ENCODE measurements around the gene AOPEP. TPM values are rescaled to one million over a fixed set of nuclear protein-coding genes. Genes with fewer than 3 reads are reported as not detected.

Gene AOPEP
- total and polyA plus RNA-seq, 4 donors: 29.0 to 121 (median 60.0) TPM

- DNase-seq (no peak), ATAC-seq (ENCODE audit: insufficient read depth, low FRiP score) (no peak)
- no peaks in the 10 kb centered on the region for H3K27me3 ChIP-seq (ENCODE audit: control insufficient read depth in 3 of 3, insufficient read depth in 3 of 3, low read length in 2 of 3)
- H3K4me1 ChIP-seq (ENCODE audit: control insufficient read depth in 5 of 5, insufficient read depth in 5 of 5, low read length in 5 of 5): peaks cover 0 to 17% (median 2%) of the 10 kb centered on the region in 5 donors
- H3K36me3 ChIP-seq (ENCODE audit: control insufficient read depth in 4 of 4, insufficient read depth in 4 of 4, low read length in 4 of 4): peaks cover 0 to 4% (median 1%) of the 10 kb centered on the region in 4 donors
- no peak for TF ChIP-seq CTCF (IDR thresholded peaks at IDR 0.05; ENCODE audit: control extremely low read depth, extremely low read depth)
- H3K9ac ChIP-seq (ENCODE audit: insufficient read depth in 1 of 2, low read length in 2 of 2): no peak overlapping the region
- WGBS, 2 donors: 79 to 83% methylated on average over 6 of the region's 6 CpGs
- H3K9me3 ChIP-seq (ENCODE audit: control insufficient read depth in 4 of 4, insufficient read depth in 3 of 4, low read length in 3 of 4): no peaks in the 10 kb centered on the region
- no peak overlapping the region for H3K4me3 ChIP-seq
- H3K27ac ChIP-seq (ENCODE audit: low read depth in 1 of 2, low read length in 1 of 2): no peak overlapping the region
Measured at GRCh38 chr9:94728719-94729118, 2.2 kb downstream of the AOPEP start.

- Histone ChIP-seq H3K36me3 (ENCODE audit: control insufficient read depth in 4 of 4, insufficient read depth in 4 of 4, low read length in 4 of 4) (peaks cover 0 to 5% (median 1%) of the 10 kb centered on the region in 4 donors), H3K4me1 (ENCODE audit: control insufficient read depth in 5 of 5, insufficient read depth in 5 of 5, low read length in 5 of 5) (peaks cover under 1 to 22% (median 4%) of the 10 kb centered on the region in 5 donors), H3K4me3 (no peak overlapping the region), H3K27me3 (ENCODE audit: control insufficient read depth in 3 of 3, insufficient read depth in 3 of 3, low read length in 2 of 3) (no peaks in the 10 kb centered on the region), H3K9me3 (ENCODE audit: control insufficient read depth in 4 of 4, insufficient read depth in 3 of 4, low read length in 3 of 4) (no peaks in the 10 kb centered on the region), H3K9ac (ENCODE audit: insufficient read depth in 1 of 2, low read length in 2 of 2) (no peak overlapping the region), H3K27ac (ENCODE audit: low read depth in 1 of 2, low read length in 1 of 2) (no peak overlapping the region)
- no peak for ATAC-seq (ENCODE audit: insufficient read depth, low FRiP score)
- 94 to 96% methylated on average over 3 of the region's 3 CpGs for WGBS, 2 donors
- TF ChIP-seq CTCF (IDR thresholded peaks at IDR 0.05; ENCODE audit: control extremely low read depth, extremely low read depth): no peak
- no peak for DNase-seq
Measured at GRCh38 chr9:94729199-94729598, 2.7 kb downstream of the AOPEP start.

- peaks cover 4 to 17% (median 5%) of the 10 kb centered on the region in 5 donors for H3K4me1 ChIP-seq (ENCODE audit: control insufficient read depth in 5 of 5, insufficient read depth in 5 of 5, low read length in 5 of 5)
- H3K27me3 ChIP-seq (ENCODE audit: control insufficient read depth in 3 of 3, insufficient read depth in 3 of 3, low read length in 2 of 3): no peaks in the 10 kb centered on the region
- WGBS, 2 donors: 33 to 44% methylated on average over 4 of the region's 4 CpGs
- DNase-seq (peak; percentile 64 to 87 (median 76)), ATAC-seq (ENCODE audit: insufficient read depth, low FRiP score) (no peak)
- H3K9ac ChIP-seq (ENCODE audit: insufficient read depth in 1 of 2, low read length in 2 of 2): peak overlapping the region in 1 of 2 donors; percentile 49
- H3K9me3 ChIP-seq (ENCODE audit: control insufficient read depth in 4 of 4, insufficient read depth in 3 of 4, low read length in 3 of 4): no peaks in the 10 kb centered on the region
- H3K36me3 ChIP-seq (ENCODE audit: control insufficient read depth in 4 of 4, insufficient read depth in 4 of 4, low read length in 4 of 4): peaks cover 0 to 5% (median 2%) of the 10 kb centered on the region in 4 donors
- no peak overlapping the region for H3K27ac ChIP-seq (ENCODE audit: low read depth in 1 of 2, low read length in 1 of 2)
- no peak for TF ChIP-seq CTCF (IDR thresholded peaks at IDR 0.05; ENCODE audit: control extremely low read depth, extremely low read depth)
- H3K4me3 ChIP-seq: no peak overlapping the region
Measured at GRCh38 chr9:94734054-94734754, 7.7 kb downstream of the AOPEP start.
